ENCODE results near the gene CPPED1. TPM values are rescaled to one million over a fixed set of nuclear protein-coding genes. Genes with fewer than 3 reads are reported as not detected.
A peak's percentile ranks its signal among the peaks of the same experiment; 100 is the strongest.

CPPED1 gene
- polyA plus RNA-seq, 3 donors = 100 to 292 (median 259) TPM

GRCh38 chr16:12721841-12722421 lies 81.8 kb downstream of the CPPED1 start:
- H4K20me1 ChIP-seq (ENCODE audit: insufficient read depth, low read length) = peaks cover 100% of the 10 kb centered on the region
- peaks cover 0 to 9% of the 10 kb centered on the region in 2 donors for H3K4me1 ChIP-seq (ENCODE audit: control insufficient read depth in 1 of 2, insufficient read depth in 2 of 2, low read length in 2 of 2)
- no peak overlapping the region for H2AFZ ChIP-seq (ENCODE audit: insufficient read depth, low read depth, low read length, poor library complexity, severe bottlenecking)
- 97% methylated on average over 5 of the region's 9 CpGs for whole genome bisulfite sequencing (ENCODE audit: insufficient coverage)
- DNase-seq = no peak
- Mint-ChIP-seq H3K4me3 (no peak overlapping the region), H3K36me3 (peaks cover 32 to 89% of the 10 kb centered on the region in 2 donors), H3K27ac (peak overlapping the region in 1 of 7 donors; percentile 21), H3K27me3 (ENCODE audit: low read depth in 3 of 3) (no peaks in the 10 kb centered on the region), H3K9me3 (peaks cover 0 to 11% (median 4%) of the 10 kb centered on the region in 7 donors), H3K4me1 (peaks cover 8% of the 10 kb centered on the region)
- intact Hi-C loops (cut with micrococcal nuclease) = no loop called here
- H3K4me2 ChIP-seq (replicated peaks; ENCODE audit: extremely low read depth, low read length, poor library complexity, severe bottlenecking) = no peak overlapping the region
- H3K9ac ChIP-seq (ENCODE audit: insufficient read depth, low read length, poor library complexity, severe bottlenecking) = no peak overlapping the region
- H3K9me3 ChIP-seq (replicated peaks in 1 of 2; ENCODE audit: control insufficient read depth in 1 of 2, insufficient read depth in 1 of 2, low read length in 2 of 2) = no peaks in the 10 kb centered on the region
- peaks cover 47% of the 10 kb centered on the region for H3K79me2 ChIP-seq (ENCODE audit: insufficient read depth, low read length)
- no peaks in the 10 kb centered on the region for H3K27me3 ChIP-seq (ENCODE audit: control insufficient read depth in 2 of 2, insufficient read depth in 2 of 2, low read length in 2 of 2)
- H3K27ac ChIP-seq (ENCODE audit: low read depth in 1 of 2, low read length in 2 of 2) = no peak overlapping the region
- no peak overlapping the region for H3K4me3 ChIP-seq (replicated peaks in 1 of 3; ENCODE audit: low read depth in 2 of 3, low read length in 3 of 3)
- TF ChIP-seq CTCF (IDR thresholded peaks at IDR 0.05) = no peak
- peaks cover 46 to 81% of the 10 kb centered on the region in 2 donors for H3K36me3 ChIP-seq (replicated peaks in 1 of 2; ENCODE audit: control insufficient read depth in 1 of 2, insufficient read depth in 2 of 2, low read length in 2 of 2)

- Histone ChIP-seq H3K9me3 (replicated peaks in 1 of 2; ENCODE audit: control insufficient read depth in 1 of 2, insufficient read depth in 1 of 2, low read length in 2 of 2) (no peaks in the 10 kb centered on the region), H3K27ac (ENCODE audit: low read depth in 1 of 2, low read length in 2 of 2) (no peak overlapping the region), H2AFZ (ENCODE audit: insufficient read depth, low read depth, low read length, poor library complexity, severe bottlenecking) (no peak overlapping the region), H4K20me1 (ENCODE audit: insufficient read depth, low read length) (peaks cover 100% of the 10 kb centered on the region), H3K27me3 (ENCODE audit: control insufficient read depth in 2 of 2, insufficient read depth in 2 of 2, low read length in 2 of 2) (no peaks in the 10 kb centered on the region), H3K4me2 (replicated peaks; ENCODE audit: extremely low read depth, low read length, poor library complexity, severe bottlenecking) (no peak overlapping the region), H3K79me2 (ENCODE audit: insufficient read depth, low read length) (peaks cover 38% of the 10 kb centered on the region), H3K9ac (ENCODE audit: insufficient read depth, low read length, poor library complexity, severe bottlenecking) (no peak overlapping the region), H3K36me3 (replicated peaks in 1 of 2; ENCODE audit: control insufficient read depth in 1 of 2, insufficient read depth in 2 of 2, low read length in 2 of 2) (peaks cover 43 to 87% of the 10 kb centered on the region in 2 donors), H3K4me3 (replicated peaks in 1 of 3; ENCODE audit: low read depth in 2 of 3, low read length in 3 of 3) (no peak overlapping the region), H3K4me1 (ENCODE audit: control insufficient read depth in 1 of 2, insufficient read depth in 2 of 2, low read length in 2 of 2) (peaks cover 0 to 13% of the 10 kb centered on the region in 2 donors)
- Mint-ChIP-seq H3K36me3 (peaks cover 34 to 90% of the 10 kb centered on the region in 2 donors), H3K9me3 (peaks cover 0 to 10% (median 5%) of the 10 kb centered on the region in 7 donors), H3K27ac (no peak overlapping the region), H3K4me3 (no peak overlapping the region), H3K4me1 (peaks cover 8% of the 10 kb centered on the region), H3K27me3 (ENCODE audit: low read depth in 3 of 3) (no peaks in the 10 kb centered on the region)
- 100% methylated on average over 3 of the region's 4 CpGs for WGBS (ENCODE audit: insufficient coverage)
- DNase-seq = no peak
- intact Hi-C loops (cut with micrococcal nuclease) = no loop called here
- no peak for TF ChIP-seq CTCF (IDR thresholded peaks at IDR 0.05)
Measured at GRCh38 chr16:12719972-12720371, 83.7 kb downstream of the CPPED1 start.
